HL-60 (cell line): ENCODE measurements around the gene UNKL.

Experiments used
- POLR2AphosphoS5 ChIP-seq: IDR thresholded peaks from 2 replicates; pipeline ENCODE4 v1.6.1; 2012; ENCODE audit warnings: low read depth
- TF ChIP-seq, protein P1 (sequence below): IDR thresholded peaks from one replicate; pipeline ENCODE4 v1.5.1; 2011; ENCODE audit warnings: low read length, control low read depth, inconsistent platforms; ENCODE audit not compliant: insufficient read depth

DNA sequence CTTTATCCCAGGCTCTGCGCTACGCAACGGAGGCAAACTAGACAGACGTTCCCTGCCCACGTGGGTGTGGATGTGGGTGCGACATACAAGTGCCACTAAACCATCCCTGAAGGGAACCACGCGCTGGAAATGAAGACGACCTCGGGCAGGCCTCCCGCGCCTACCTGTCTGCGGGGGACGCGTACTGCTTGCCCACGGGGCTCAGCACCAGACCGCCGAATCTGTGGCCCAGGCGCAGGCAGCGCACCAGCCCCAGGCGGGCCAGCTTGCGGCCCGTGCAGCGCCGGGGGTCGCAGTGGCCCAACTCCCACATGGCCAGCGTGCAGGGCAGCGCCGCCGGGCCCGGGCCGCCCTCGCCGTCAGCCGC is 63.3 kb downstream of the UNKL start:
- TF ChIP-seq POLR2AphosphoS5: no peak
- TF ChIP-seq, protein P1, sequence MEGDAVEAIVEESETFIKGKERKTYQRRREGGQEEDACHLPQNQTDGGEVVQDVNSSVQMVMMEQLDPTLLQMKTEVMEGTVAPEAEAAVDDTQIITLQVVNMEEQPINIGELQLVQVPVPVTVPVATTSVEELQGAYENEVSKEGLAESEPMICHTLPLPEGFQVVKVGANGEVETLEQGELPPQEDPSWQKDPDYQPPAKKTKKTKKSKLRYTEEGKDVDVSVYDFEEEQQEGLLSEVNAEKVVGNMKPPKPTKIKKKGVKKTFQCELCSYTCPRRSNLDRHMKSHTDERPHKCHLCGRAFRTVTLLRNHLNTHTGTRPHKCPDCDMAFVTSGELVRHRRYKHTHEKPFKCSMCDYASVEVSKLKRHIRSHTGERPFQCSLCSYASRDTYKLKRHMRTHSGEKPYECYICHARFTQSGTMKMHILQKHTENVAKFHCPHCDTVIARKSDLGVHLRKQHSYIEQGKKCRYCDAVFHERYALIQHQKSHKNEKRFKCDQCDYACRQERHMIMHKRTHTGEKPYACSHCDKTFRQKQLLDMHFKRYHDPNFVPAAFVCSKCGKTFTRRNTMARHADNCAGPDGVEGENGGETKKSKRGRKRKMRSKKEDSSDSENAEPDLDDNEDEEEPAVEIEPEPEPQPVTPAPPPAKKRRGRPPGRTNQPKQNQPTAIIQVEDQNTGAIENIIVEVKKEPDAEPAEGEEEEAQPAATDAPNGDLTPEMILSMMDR: no peak
